Activated CD4-positive, alpha-beta memory T cell treated with anti-CD3 and anti-CD28 coated beads, Interleukin-2, amount 10 ng/mL, durations not matched to agents 7 days and 5 days (primary cell): ENCODE data around the gene RBBP7. TPM values are rescaled to one million over a fixed set of nuclear protein-coding genes. Genes with fewer than 3 reads are reported as not detected.
"Not testable (repeated sequence)": the region's sequence is repeated elsewhere in the genome, so short reads cannot be mapped to it uniquely, and the experiment has no call there.

Experiments
- CTCF ChIA-PET: fragments of 350-600 bp; sonication (Branson Sonifier 250); formaldehyde crosslinking; loops from one replicate; lab custom pipeline; 2021; ENCODE audit warnings: antibody characterized with exemption, inconsistent platforms; lab: Charles Lee
- POLR2A ChIA-PET: fragments of 350-600 bp; sonication (Branson Sonifier 250); formaldehyde crosslinking; loops from one replicate; lab custom pipeline; 2021; ENCODE audit warnings: antibody characterized with exemption; lab: Charles Lee
- DNase-seq: peaks from one replicate; pipeline ENCODE4 v3.0.0-alpha.2; 2020
- H3K27ac Mint-ChIP-seq: one replicate; pipeline ENCODE4 v1.8.0; 2021; ENCODE audit warnings: mild to moderate bottlenecking, mixed read lengths
- H3K27me3 Mint-ChIP-seq: one replicate; pipeline ENCODE4 v1.8.0; 2021; ENCODE audit warnings: mixed read lengths
- H3K36me3 Mint-ChIP-seq: one replicate; pipeline ENCODE4 v1.8.0; 2021; ENCODE audit warnings: low read depth, mixed read lengths
- H3K4me1 Mint-ChIP-seq: one replicate; pipeline ENCODE4 v1.8.0; 2021; ENCODE audit warnings: mixed read lengths
- H3K4me3 Mint-ChIP-seq: one replicate; pipeline ENCODE4 v1.8.0; 2021; ENCODE audit warnings: mild to moderate bottlenecking, mixed read lengths
- H3K9me3 Mint-ChIP-seq: one replicate; pipeline ENCODE4 v1.8.0; 2021; ENCODE audit warnings: mixed read lengths
- total RNA-seq, 2 experiments: library from RNA; stranded (reverse); gene quantifications; one replicate each; pipeline ENCODE4 v1.2.3, GENCODE V29; 2021

RBBP7 gene
- total RNA-seq, 2 experiments from 2014 or later = 137 to 140 TPM

GRCh38 chrX:16882169-16882568 lies 12.0 kb upstream of the RBBP7 start:
- Mint-ChIP-seq H3K36me3 (no peaks in the 10 kb centered on the region), H3K9me3 (no peaks in the 10 kb centered on the region), H3K27ac (no peak overlapping the region), H3K4me1 (peaks cover 8% of the 10 kb centered on the region), H3K4me3 (peak overlapping the region; percentile 46), H3K27me3 (peaks cover 12% of the 10 kb centered on the region)
- CTCF ChIA-PET = interaction anchor here (0.6 to 4.2 kb wide), 14 partner anchors 8 to 1207 kb away, joined by 3 to 32 read pairs (median 6); partner anchors contain the start of genes RBBP7 and REPS2
- POLR2A ChIA-PET = interaction anchor here (0.7 to 2.8 kb wide), 3 partner anchors 12 to 164 kb away, joined by 3 to 21 read pairs (median 4); partner anchors contain the start of gene RBBP7
- DNase-seq = peak; percentile 16

- H3K36me3 Mint-ChIP-seq = no peaks in the 10 kb centered on the region
- DNase-seq = no peak
- ChIA-PET POLR2A (no interaction called here), CTCF (no interaction called here)
- no peaks in the 10 kb centered on the region for H3K9me3 Mint-ChIP-seq
- H3K4me1 Mint-ChIP-seq = peaks cover 1% of the 10 kb centered on the region
- H3K27me3 Mint-ChIP-seq = peaks cover 23% of the 10 kb centered on the region
- no peak overlapping the region for H3K27ac Mint-ChIP-seq
- H3K4me3 Mint-ChIP-seq = no peak overlapping the region
Measured at GRCh38 chrX:16876696-16877095, 6.5 kb upstream of the RBBP7 start.

- no peak for DNase-seq
- ChIA-PET CTCF (interaction anchor here (1.1 to 4.0 kb wide), 2 partner anchors 8 to 18 kb away, joined by 4 to 24 read pairs; no protein-coding TSS in a partner anchor), POLR2A (interaction anchor here (1.1 kb wide), 1 partner anchor 155 kb away, joined by 3 read pairs; no protein-coding TSS in a partner anchor)
- H3K4me3 Mint-ChIP-seq = no peak overlapping the region
- no peak overlapping the region for H3K27ac Mint-ChIP-seq
- no peaks in the 10 kb centered on the region for H3K36me3 Mint-ChIP-seq
- no peaks in the 10 kb centered on the region for H3K9me3 Mint-ChIP-seq
- peaks cover 2% of the 10 kb centered on the region for H3K4me1 Mint-ChIP-seq
- H3K27me3 Mint-ChIP-seq = peaks cover 20% of the 10 kb centered on the region
Measured at GRCh38 chrX:16874458-16875095, 4.4 kb upstream of the RBBP7 start.

- H3K36me3 Mint-ChIP-seq = peaks cover 11% of the 10 kb centered on the region
- no peak overlapping the region for H3K27ac Mint-ChIP-seq
- DNase-seq = no peak
- no peaks in the 10 kb centered on the region for H3K9me3 Mint-ChIP-seq
- H3K4me3 Mint-ChIP-seq = no peak overlapping the region
- ChIA-PET POLR2A (no interaction called here), CTCF (interaction anchor here (1.2 to 4.0 kb wide), 2 partner anchors 10 to 14 kb away, joined by 3 to 24 read pairs; no protein-coding TSS in a partner anchor)
- peaks cover 13% of the 10 kb centered on the region for H3K4me1 Mint-ChIP-seq
- peaks cover 18% of the 10 kb centered on the region for H3K27me3 Mint-ChIP-seq
Measured at GRCh38 chrX:16873106-16873505, 2.9 kb upstream of the RBBP7 start.

GRCh38 chrX:16870862-16871815 lies 977 bp upstream of the RBBP7 start:
- POLR2A ChIA-PET = interaction anchor here (0.9 to 3.0 kb wide), 4 partner anchors 9 to 1016 kb away, joined by 3 to 21 read pairs (median 4); partner anchors contain the start of gene AP1S2
- no peak for DNase-seq
- peaks cover 27% of the 10 kb centered on the region for H3K4me1 Mint-ChIP-seq
- CTCF ChIA-PET = interaction anchor here (1.0 to 2.1 kb wide), 2 partner anchors 11 to 45 kb away, joined by 3 to 10 read pairs; no protein-coding TSS in a partner anchor
- peak overlapping the region; percentile 69 for H3K4me3 Mint-ChIP-seq
- no peaks in the 10 kb centered on the region for H3K9me3 Mint-ChIP-seq
- peaks cover 17% of the 10 kb centered on the region for H3K36me3 Mint-ChIP-seq
- H3K27ac Mint-ChIP-seq = peak overlapping the region; percentile 79
- H3K27me3 Mint-ChIP-seq = peaks cover 8% of the 10 kb centered on the region

GRCh38 chrX:16869393-16870094 lies 618 bp downstream of the RBBP7 start:
- Mint-ChIP-seq H3K27ac (peak overlapping the region; percentile 97), H3K9me3 (no peaks in the 10 kb centered on the region), H3K36me3 (peaks cover 23% of the 10 kb centered on the region), H3K4me1 (peaks cover 33% of the 10 kb centered on the region), H3K27me3 (no peaks in the 10 kb centered on the region), H3K4me3 (peak overlapping the region; percentile 95)
- DNase-seq = peak; percentile 53
- CTCF ChIA-PET = interaction anchor here (2.1 kb wide), 1 partner anchor 13 kb away, joined by 10 read pairs; no protein-coding TSS in a partner anchor
- POLR2A ChIA-PET = interaction anchor here (0.9 to 3.0 kb wide), 7 partner anchors 11 to 175 kb away, joined by 3 to 21 read pairs (median 4); no protein-coding TSS in a partner anchor

GRCh38 chrX:16868920-16869319 lies 1.2 kb downstream of the RBBP7 start:
- H3K36me3 Mint-ChIP-seq = peaks cover 23% of the 10 kb centered on the region
- no peaks in the 10 kb centered on the region for H3K27me3 Mint-ChIP-seq
- peak overlapping the region; percentile 92 for H3K27ac Mint-ChIP-seq
- no peaks in the 10 kb centered on the region for H3K9me3 Mint-ChIP-seq
- ChIA-PET POLR2A (interaction anchor here (0.9 to 3.0 kb wide), 6 partner anchors 11 to 176 kb away, joined by 3 to 21 read pairs (median 4); no protein-coding TSS in a partner anchor), CTCF (no interaction called here)
- peaks cover 36% of the 10 kb centered on the region for H3K4me1 Mint-ChIP-seq
- no peak for DNase-seq
- H3K4me3 Mint-ChIP-seq = peak overlapping the region; percentile 95

GRCh38 chrX:16867947-16868346 lies 2.2 kb downstream of the RBBP7 start:
- ChIA-PET CTCF (interaction anchor here (2.8 kb wide), 1 partner anchor 15 kb away, joined by 21 read pairs; no protein-coding TSS in a partner anchor), POLR2A (interaction anchor here (0.9 to 1.1 kb wide), 3 partner anchors 10 to 14 kb away, joined by 3 to 4 read pairs (median 3); no protein-coding TSS in a partner anchor)
- no peak for DNase-seq
- H3K27ac Mint-ChIP-seq = no peak overlapping the region
- no peaks in the 10 kb centered on the region for H3K27me3 Mint-ChIP-seq
- no peaks in the 10 kb centered on the region for H3K9me3 Mint-ChIP-seq
- peaks cover 40% of the 10 kb centered on the region for H3K4me1 Mint-ChIP-seq
- H3K36me3 Mint-ChIP-seq = peaks cover 30% of the 10 kb centered on the region
- peak overlapping the region; percentile 95 for H3K4me3 Mint-ChIP-seq

- H3K27me3 Mint-ChIP-seq = no peaks in the 10 kb centered on the region
- H3K9me3 Mint-ChIP-seq = no peaks in the 10 kb centered on the region
- ChIA-PET POLR2A (no interaction called here), CTCF (no interaction called here)
- peaks cover 36% of the 10 kb centered on the region for H3K4me1 Mint-ChIP-seq
- no peak overlapping the region for H3K27ac Mint-ChIP-seq
- no peak for DNase-seq
- H3K36me3 Mint-ChIP-seq = peaks cover 39% of the 10 kb centered on the region
- H3K4me3 Mint-ChIP-seq = no peak overlapping the region
Measured at GRCh38 chrX:16862829-16863228, 7.3 kb downstream of the RBBP7 start.

GRCh38 chrX:16856744-16857143 lies 13.4 kb downstream of the RBBP7 start:
- POLR2A ChIA-PET = interaction anchor here (1.6 to 1.8 kb wide), 3 partner anchors 10 to 13 kb away, joined by 3 to 4 read pairs (median 4); no protein-coding TSS in a partner anchor
- CTCF ChIA-PET = no interaction called here
- H3K36me3 Mint-ChIP-seq = peaks cover 56% of the 10 kb centered on the region

GRCh38 chrX:16856076-16856404 lies 14.1 kb downstream of the RBBP7 start:
- CTCF ChIA-PET = interaction anchor here (0.7 kb wide), 1 partner anchor 273 kb away, joined by 5 read pairs; no protein-coding TSS in a partner anchor
- H3K4me1 Mint-ChIP-seq = peaks cover 45% of the 10 kb centered on the region
- not testable (repeated sequence) for H3K4me3 Mint-ChIP-seq

More at GRCh38 chrX:16856744-16857143, 13.4 kb downstream of the RBBP7 start:
- H3K27me3 Mint-ChIP-seq = no peaks in the 10 kb centered on the region
- no peaks in the 10 kb centered on the region for H3K9me3 Mint-ChIP-seq
- no peak overlapping the region for H3K4me3 Mint-ChIP-seq
- H3K27ac Mint-ChIP-seq = no peak overlapping the region
- no peak for DNase-seq
- peaks cover 45% of the 10 kb centered on the region for H3K4me1 Mint-ChIP-seq

More at GRCh38 chrX:16856076-16856404, 14.1 kb downstream of the RBBP7 start:
- H3K36me3 Mint-ChIP-seq = peaks cover 60% of the 10 kb centered on the region
- H3K27ac Mint-ChIP-seq = peak overlapping the region; percentile 59
- H3K27me3 Mint-ChIP-seq, H3K9me3 Mint-ChIP-seq: not testable (repeated sequence)
- DNase-seq = peak; percentile 35
- POLR2A ChIA-PET = interaction anchor here (1.5 to 1.6 kb wide), 2 partner anchors 12 to 13 kb away, joined by 4 read pairs; no protein-coding TSS in a partner anchor
